ENCODE measurements around the gene RNF40.

RNF40 gene

DNA sequence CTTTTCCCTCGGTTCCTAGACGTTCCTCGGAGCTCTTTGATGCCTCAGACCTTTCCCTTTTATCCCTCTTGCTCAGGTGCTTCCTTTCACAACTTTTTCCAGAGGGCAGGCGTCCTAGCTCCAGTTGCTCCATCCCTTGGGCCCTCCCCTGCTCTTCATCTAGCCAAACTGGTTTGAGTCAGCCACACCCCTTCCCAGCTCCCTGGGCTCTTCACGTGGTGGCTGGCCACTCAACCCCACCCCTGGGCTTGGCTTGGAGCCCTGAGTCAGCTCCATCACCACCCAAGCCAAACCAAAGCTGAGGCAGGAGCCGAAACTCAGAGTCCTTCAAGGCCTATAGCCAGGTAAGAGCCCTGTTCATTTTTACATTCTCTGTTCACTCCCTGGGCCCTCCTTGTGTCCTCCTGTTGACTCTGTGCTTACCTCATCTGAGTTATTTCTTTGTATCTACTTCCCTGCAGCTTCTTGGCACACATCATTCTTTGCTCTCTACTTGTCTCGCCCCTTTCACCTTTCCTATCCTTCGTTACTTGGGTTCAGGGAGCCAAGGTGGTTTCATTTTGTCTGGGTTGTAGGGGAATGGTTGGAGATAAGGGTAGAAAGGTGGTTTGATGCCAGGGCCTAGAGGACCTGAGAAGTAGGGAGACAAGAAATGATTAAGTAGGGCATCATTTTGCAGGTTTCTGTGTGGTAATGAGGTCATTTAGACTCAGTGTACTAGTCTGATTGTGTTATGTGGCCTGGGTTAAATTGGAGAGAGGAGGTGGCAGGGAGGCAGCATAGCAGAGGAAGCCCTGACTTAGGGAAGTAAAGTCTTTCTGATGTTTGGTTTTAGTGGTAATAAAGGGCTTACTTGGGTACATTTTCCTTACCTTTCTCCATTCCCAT, 21.5 kb upstream of the RNF40 start:
- DNase-seq: no peak

DNA sequence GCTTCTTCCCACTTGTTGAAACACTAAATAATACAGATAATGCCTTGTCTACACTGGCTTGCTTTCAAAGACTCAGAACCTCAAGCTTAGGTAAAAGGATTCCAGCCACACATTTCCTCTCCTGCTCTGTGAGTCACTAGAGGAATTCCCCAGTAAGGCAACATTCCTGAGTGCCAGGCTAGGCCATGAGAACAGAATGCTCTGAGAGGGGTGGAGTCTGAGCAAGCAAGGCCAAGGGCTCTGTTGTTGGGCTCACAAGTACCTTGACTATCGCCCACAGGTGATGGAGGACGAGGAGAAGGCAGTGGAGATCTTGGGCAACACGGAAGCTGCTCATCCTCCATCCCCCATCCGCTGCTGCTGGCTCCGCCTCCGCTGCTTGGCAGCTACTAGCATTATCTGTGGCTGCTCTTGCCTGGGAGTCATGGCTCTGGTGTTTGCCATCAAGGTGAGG, 20.6 kb upstream of the RNF40 start:
- DNase-seq: no peak

DNA sequence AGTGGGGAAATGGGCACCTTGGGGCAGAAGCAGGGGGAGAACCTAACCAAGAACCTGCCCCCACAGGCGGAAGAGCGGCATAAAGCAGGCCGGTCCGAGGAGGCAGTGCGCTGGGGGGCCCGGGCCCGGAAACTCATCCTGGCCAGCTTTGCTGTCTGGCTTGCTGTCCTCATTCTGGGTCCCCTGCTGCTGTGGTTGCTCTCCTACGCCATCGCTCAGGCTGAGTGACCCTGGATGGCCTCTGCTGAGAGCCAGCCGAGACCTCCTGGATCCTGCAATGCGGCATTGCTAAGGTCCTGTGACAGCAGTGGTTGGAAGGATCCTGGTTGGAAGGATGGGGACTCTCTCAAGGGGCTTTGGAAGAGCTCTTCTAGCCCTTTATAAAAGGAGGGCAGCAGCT, 18.4 kb upstream of the RNF40 start:
- no peak for DNase-seq

DNA sequence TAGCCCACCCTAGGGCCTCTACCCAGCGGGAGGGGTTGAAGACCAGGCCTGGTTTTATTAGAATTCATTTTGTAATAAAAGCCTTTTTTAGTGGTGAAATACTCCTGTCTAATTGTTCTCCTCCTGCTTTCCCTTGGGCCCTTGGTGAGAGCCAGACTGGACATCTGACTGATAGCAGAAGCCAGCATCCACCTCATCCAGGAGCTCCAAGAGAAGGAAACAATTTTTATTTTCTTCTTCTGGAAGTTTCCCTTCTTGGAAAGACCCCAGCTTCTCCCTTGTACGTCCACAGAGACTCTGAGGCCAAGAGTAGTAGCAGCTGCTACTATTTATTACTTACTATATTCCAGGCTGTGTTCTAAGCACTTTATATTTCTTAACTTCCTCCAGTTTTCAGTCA, 17.9 kb upstream of the RNF40 start:
- DNase-seq: no peak

DNA sequence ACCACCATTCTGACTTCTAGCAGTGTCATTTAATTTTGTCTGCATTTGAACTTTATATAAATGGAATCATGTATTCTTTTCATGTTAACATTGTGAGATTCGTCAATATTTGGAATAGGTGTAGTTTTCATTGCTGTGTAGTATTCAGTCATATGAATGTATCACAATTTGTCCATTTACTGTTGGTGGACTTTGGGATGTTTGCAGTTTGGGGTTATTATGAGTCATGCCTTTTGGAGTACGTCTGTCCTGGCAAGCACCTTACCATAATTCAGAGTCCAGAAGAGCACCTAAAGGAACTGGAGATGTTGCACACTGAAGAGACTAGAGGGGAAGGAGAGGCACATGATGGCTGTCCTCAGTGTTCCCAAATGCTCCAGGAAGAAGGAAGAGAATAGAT, 17.0 kb upstream of the RNF40 start:
- DNase-seq: no peak

DNA sequence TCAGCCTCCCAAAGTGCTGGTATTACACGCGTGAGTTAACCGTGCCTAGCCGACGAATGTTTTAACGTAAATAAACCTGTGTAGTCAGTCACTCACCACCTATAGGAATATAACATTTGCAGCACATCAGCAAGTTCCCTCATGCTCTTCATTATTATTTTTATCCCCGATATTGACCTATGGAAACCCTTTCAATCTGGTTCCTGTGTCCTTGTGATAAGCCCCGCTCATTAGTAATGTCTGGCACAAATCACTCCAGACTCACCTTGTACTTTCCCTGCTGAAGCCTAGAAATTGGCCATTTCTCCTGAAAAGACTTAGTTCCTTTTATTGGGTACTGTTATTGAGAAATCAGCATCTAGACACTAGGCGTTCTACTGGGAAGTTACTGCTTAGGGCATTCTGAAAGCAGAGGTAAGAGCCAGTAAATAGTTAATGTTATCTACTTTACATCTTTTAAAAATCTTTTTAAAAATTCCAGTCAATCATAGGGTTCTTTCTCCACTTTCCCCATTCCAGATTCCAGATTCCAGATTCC, 15.4 kb upstream of the RNF40 start:
- DNase-seq: no peak

DNA sequence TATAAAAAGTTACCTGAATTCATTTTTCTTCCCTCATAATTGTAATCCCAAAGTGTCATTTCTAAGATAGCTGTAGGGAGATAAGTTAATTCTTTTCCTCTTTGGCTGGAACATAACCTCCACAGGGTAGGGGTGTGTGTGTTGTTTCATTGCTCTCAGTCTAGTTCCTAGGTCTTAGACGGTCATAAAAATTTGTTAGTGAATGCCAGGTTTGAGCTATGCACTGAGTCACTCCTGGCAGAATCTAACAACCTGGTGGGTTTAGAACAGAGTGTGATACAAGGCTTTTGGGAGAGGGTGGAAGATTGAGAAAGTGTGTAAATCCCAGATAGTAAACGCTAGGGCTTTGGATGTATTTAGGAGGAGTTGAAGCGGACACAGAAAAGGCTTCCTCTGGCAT, 14.8 kb upstream of the RNF40 start:
- no peak for DNase-seq

DNA sequence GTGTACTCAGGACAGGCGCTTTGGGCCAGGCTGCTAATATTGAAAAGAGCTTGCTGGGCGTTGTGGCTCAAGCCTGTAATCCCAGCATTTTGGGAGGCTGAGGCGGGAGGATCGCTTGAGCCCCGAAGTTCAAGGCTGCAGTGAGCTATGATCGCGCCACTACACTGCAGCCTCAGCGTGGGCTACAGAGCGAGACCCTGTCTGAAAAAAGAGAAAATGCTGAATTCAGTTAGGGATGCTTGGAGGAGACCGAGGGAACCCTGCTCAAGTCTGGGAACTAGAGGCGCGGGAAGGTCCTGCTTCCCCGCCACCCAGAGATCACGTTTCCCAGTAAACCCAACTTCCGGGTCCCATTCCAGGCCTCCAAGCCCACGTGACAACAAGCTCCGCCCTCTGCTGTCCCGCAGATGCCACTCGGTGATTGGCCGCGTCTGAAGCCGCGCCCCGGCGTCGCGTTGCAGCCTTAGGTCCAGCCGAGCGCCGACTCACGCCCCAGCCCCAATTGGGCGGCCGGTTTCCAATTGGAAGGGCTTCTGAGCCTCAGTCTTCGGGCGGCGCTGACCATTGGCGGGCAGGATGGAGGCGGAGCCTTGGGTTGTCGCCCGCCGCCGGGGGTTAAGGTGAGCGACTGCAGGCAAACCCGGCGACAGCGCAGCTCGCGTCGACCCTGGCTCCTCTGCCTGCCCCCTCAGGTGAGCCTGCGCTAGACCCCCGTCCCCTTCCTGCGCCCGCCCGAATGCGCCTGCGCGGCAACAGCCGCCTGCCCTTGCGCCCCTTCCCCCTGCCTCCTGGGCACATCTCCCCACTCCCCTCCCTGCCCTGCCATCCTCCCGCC, 14.1 kb upstream of the RNF40 start, which contains the start of gene PHKG2:
PHKG2 (plus strand) TSS at position 627 of the 835 bp plus-strand sequence. CDS start 396 bp downstream, outside the sequence.
- DNase-seq: peak; percentile 98

DNA sequence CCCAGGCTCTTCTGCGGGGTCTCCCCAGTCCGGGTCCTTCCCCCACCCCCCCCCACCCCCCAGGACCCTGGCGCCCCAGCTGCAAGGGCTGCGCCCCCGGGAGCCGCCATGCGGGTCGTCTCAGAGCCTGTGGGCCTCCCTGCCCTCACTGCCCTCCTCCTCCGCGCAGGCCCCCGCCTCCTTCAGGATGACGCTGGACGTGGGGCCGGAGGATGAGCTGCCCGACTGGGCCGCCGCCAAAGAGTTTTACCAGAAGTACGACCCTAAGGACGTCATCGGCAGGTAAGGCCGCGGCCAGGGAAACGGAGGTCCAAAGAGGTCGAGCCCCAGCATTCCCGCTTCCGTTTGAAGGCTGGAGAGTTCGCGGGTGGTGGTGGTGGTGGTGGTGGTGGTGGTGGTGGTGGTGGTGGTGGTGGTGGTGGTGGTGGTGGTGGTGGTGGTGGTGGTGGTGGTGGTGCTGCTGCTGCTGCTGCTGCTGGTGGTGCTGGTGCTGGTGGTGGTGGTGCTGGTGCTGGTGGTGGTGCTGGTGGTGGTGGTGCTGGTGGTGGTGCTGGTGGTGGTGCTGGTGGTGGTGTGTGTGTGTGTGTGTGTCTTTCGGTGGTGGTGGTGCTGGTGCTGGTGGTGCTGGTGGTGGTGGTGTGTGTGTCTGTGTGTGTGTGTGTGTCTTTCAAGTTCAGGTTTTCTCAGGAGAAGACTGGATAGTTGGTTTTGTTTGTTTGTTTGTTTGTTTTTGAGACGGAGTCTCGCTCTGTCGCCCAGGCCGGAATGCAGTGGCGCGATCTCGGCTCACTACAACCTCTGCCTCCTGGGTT, 13.3 kb upstream of the RNF40 start:
- DNase-seq: peak; percentile 27

DNA sequence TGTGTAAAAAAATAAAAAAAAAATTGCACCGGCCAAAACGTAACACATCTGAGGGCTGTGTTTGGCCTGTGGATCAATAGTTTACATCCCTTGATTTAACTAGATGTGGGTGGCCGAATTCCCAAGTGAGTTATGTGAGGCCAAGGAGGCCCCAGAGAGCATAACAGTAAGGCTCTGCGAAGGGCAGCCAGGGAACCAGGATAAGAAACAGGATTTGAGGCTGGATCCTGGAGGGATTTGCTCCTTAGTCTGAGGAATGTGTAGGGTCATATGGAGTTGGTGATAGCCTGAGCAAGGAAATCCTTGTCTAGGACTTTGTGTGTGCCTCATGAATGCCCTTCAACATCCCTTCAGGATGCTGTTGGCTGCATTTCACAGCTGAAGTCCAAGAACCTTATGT, 11.9 kb upstream of the RNF40 start:
- no peak for DNase-seq

DNA sequence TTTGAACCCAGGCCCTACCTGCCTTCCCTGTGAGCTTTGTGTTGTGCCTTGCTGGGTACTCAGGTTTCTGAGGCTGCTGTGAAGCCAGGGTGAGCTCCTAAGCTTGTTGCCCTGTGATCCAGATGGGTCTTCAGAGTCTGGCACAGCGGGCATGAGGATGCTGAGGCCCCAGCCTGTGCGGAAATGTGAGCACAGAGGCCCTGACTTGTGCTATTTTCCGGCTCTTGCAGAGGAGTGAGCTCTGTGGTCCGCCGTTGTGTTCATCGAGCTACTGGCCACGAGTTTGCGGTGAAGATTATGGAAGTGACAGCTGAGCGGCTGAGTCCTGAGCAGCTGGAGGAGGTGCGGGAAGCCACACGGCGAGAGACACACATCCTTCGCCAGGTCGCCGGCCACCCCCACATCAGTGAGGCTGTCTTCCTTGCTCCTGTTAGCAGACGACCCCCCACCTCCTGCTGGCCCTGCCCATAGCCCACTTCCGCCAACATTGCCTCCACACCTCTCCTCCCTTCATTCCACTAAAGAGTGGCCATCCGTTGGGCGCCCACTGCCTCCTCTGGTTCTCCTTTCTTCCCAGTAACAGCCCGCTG, 11.2 kb upstream of the RNF40 start:
- no peak for DNase-seq

DNA sequence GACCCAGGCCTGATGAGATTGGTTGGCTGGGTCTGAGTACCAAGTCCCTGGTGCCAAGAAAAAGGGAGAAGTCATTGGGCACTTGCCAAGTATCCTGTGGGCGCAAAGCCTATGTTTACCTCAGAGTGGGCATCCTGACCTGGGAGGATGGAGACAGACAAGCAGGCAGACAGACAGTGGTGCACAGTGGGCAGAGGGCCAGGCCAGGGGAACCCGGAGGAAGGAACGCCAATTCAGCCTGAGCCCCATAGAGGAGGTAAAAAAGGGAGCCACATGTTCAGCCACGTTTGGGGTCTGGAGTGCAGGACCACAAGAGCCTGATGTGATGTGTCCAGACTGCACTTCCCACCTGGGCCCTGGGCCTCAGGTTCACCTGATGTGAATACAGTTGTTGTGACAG, 8.5 kb upstream of the RNF40 start:
- no peak for DNase-seq

DNA sequence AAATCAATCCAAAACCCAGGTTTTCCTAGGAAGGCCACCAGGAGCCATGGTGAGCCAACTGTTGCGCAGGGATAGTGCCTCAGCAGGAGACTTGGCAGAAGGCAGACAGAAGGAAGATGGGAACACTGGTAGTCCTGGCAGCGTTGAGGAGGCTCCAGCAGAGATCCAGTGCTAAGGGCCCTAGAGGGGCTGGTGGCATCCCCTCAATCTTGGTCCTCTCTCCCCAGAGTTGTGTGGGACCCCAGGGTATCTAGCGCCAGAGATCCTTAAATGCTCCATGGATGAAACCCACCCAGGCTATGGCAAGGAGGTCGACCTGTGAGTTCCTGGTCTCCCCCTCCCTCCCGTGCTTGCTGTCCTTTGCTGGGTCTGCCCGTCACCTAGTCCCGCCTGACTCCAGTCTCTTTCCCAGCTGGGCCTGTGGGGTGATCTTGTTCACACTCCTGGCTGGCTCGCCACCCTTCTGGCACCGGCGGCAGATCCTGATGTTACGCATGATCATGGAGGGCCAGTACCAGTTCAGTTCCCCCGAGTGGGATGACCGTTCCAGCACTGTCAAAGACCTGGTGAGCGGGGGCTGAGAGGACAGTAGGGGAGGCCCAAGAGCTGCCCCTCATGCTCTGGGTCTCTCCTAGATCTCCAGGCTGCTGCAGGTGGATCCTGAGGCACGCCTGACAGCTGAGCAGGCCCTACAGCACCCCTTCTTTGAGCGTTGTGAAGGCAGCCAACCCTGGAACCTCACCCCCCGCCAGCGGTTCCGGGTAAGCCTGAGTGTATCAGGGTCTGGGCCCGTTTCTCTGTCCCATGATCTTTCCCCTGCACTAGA, 6.0 kb upstream of the RNF40 start:
- no peak for DNase-seq

DNA sequence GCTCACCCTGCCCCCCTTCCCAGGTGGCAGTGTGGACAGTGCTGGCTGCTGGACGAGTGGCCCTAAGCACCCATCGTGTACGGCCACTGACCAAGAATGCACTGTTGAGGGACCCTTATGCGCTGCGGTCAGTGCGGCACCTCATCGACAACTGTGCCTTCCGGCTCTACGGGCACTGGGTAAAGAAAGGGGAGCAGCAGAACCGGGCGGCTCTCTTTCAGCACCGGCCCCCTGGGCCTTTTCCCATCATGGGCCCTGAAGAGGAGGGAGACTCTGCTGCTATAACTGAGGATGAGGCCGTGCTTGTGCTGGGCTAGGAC, 5.4 kb upstream of the RNF40 start:
- no peak for DNase-seq

DNA sequence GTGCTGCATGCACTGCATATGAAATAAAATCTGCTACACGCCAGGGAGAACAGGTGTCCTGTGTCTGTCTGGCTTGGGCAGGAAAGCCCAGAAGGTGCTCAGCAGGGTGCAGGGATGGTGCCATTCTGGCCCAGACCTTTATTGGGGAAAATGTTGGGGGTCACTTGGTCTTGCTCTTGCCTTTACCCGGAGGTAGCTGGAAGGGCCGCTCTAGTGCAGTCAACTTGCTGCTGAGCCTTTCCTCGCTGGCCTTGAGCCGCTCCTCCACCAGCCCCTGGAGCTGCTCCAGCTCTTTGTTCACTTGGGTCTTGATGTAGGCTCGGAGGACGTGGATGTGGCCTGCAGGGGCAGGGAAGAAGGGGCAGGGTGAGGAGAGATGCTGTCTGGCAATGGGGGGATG, 4.8 kb upstream of the RNF40 start:
- no peak for DNase-seq

DNA sequence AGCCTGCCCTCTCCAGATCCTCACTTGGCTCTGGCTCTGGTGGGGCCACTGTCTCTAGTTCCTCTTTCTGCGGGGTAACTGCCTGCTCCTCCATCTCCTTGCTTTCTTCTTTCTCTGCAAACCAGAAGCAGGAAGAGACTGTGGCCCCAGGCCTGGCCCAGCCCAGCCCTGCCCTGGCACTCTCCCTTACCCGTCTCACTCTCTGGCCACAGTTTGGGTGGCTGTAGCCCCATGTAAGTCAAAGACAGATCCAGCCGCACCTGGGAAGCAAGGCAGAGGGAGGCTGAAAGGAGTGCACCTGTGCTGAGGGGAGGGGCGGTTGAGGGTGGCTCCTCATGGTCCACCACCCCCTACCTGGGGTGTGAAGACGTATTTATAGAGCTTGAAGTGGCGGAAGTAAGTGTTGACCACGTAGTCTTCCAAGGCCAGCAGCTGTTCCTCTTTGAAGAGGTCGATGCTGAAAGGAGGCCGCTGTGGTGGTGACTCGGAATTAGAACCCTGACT, 3.1 kb upstream of the RNF40 start:
- no peak for DNase-seq

DNA sequence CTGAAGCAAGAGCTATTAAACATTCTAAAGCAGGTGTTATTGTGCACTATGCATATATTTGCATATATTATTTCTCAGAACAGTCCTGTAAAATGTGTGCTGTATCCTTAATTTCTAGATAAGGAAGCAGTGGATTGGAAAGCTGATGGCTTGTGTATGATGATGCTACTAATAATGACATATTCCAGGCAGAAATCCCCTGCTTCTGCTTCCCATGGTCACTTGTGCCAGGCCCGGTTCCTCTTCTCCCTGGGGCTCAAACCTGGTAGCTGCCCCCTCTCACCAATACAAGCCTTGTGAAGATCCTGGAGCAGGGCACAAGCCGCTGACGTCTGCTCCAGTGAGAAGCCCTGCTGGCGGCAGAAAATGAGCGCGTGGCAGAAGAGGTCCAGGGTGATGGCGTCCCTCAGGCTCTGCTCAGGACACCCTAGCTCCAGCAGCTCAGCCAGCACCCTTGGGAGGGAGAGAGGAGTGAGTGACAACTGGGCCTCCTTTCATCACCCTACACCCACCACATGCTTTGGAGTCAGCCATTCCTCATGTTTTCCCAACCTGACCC, 2.0 kb upstream of the RNF40 start:
- DNase-seq: no peak

DNA sequence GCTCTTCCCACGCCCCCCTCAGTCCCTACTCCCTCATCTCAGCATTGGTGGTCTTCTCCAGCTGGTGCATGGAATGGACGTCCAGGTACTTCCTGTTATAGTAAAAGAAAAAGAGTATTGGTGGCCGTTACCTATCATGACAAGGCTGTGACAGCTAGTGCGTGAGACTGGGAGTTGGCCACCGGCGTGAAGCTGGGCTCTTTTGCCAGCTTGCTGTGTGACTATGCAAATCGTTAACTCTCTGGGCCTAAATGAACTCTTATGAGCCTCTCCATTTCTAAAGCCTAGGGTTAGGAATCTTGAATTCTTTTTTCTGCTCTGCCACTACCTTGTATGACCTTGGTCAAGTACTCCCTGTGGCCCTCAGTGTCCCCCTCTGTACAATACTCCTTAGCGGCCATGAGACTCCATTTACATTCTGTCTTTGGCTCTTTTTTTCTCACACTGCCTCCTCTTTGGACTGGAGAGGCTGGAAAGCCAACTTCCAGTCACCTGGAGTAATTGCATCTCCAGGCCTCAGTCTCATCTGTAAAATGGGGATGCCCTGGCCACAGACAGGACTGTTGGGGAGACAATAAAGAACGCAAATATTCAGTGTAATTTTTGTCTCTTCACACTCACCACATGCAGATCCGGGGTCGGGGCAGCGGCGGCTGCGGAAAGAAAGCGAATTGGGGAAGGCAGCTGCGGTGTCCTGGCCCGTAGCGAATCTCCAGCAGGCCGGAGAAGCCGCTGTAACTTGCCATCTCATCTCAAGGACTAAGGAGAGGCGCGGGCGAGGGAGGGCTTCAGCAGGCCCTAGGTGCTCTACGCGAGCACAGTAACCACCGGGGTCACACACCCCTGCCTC, 1.3 kb upstream of the RNF40 start:
- DNase-seq: no peak

DNA sequence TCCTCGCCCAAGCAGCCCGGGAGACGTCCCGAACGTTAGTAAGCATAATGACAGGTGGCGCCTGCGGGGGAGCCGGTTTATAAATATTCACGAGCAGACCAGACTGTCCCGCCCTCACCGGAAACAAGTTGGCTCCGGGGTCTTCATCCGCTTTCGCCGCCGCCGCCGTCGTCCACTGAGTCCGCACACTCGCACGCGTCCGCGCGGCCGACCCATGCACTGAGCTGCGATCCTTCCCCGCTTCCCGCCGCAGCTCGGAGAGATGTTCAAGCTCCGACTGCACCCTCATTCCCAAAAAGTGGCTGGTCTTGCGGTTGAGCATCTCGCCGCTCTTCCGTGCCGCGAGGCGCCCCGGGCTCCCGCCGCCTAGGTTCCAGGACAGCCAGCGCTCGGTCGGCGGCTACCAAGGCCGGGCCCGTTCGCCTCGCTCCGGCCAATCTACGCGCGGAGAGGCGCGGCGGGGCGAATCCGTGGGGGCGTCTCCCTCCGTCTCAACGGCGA, 645 bp upstream of the RNF40 start:
- DNase-seq: peak; percentile 56
